ENCODE results near the gene G6PC3. TPM values are rescaled to one million over a fixed set of nuclear protein-coding genes. Genes with fewer than 3 reads are reported as not detected.
A peak's percentile ranks its signal among the peaks of the same experiment; 100 is the strongest.

The G6PC3 gene
- total RNA-seq, 1 donor from 2014 or later = 40.1 TPM

- peaks cover 57% of the 10 kb centered on the region for H3K4me1 ChIP-seq
- DNase-seq = no peak
- H3K9me3 ChIP-seq = no peaks in the 10 kb centered on the region
- H3K36me3 ChIP-seq = peaks cover 3% of the 10 kb centered on the region
- H3K27ac ChIP-seq = peak overlapping the region; percentile 94
- H3K4me3 ChIP-seq = peak overlapping the region; percentile 99
- H3K27me3 ChIP-seq (ENCODE audit: low read depth) = no peaks in the 10 kb centered on the region
- ATAC-seq = no peak
- no peak for TF ChIP-seq CTCF (IDR thresholded peaks at IDR 0.05)
- intact Hi-C loops (cut with DNase I) = no loop called here
Observed at GRCh38 chr17:44121997-44122815, 51.7 kb downstream of the G6PC3 start.

DNA sequence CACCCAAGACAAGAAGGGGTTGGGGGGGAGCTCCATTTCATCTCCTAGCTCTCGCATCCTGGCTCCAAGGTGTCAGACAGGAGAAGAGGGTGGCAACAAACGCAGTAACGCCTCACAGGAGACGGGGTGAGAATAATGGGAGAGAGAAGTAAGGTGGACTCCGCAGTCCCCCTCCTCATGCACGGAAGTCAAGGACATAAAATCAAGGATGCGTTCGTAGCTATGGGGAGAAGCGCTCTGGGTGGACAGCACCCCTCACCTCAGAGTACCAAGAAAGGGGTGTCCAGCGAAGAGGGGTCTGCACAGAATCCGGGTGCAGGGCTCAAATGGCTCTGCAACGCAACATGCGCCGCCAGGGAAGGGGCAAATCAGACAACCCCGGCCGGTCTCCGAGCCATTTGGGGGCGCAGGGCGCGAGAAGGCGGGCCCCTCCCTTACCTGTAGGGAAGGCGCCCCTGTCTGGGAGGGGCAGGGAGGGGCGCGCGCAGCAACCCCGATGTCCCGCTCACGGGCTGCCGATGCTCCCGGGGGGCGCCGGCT lies 52.4 kb downstream of the G6PC3 start:
- Histone ChIP-seq H3K9me3 (no peaks in the 10 kb centered on the region), H3K36me3 (no peaks in the 10 kb centered on the region), H3K27ac (peak overlapping the region; percentile 94), H3K27me3 (ENCODE audit: low read depth) (no peaks in the 10 kb centered on the region), H3K4me1 (peaks cover 52% of the 10 kb centered on the region), H3K4me3 (peak overlapping the region; percentile 99)
- DNase-seq (peak; percentile 55), ATAC-seq (peak in 1 of 2 donors; percentile 1)
- intact Hi-C loops (cut with DNase I) = no loop called here
- TF ChIP-seq CTCF (IDR thresholded peaks at IDR 0.05) = no peak

- H3K4me3 ChIP-seq = peak within 1 kb of the TSS; percentile 99
- H3K27me3 ChIP-seq (ENCODE audit: low read depth) = no peaks in the 10 kb centered on the region
- peak; percentile 97 for DNase-seq
- peak; percentile 98 for ATAC-seq
- H3K4me1 ChIP-seq = peaks cover 45% of the 10 kb centered on the region
- intact Hi-C loops (cut with DNase I) = no loop called here
- peak within 1 kb of the TSS; percentile 94 for H3K27ac ChIP-seq
- H3K36me3 ChIP-seq = no peaks in the 10 kb centered on the region
- peak; percentile 66 for TF ChIP-seq CTCF (IDR thresholded peaks at IDR 0.05)
- H3K9me3 ChIP-seq = no peaks in the 10 kb centered on the region
Observed at GRCh38 chr17:44123356-44124117, 53.0 kb downstream of the G6PC3 start, which contains the start of gene HDAC5. TSS of gene HDAC5 (minus strand) at chr17:44123641. CDS start at chr17:44117515, 6,126 bp downstream.

DNA sequence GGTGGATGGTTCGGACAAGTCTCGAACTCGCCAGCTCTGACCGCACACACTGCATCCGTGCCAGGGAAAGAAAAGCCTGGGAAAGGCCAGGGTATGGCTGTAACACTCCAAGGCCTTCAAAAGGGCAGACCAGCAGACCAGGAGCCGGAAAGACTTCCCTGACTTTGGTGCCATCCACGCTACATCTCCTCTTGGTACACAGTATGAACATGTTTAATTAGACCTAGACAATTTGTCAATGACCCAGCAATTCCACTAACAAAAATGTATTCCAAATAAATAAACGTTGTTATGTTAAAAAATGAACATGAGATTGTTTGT lies 53.5 kb downstream of the G6PC3 start:
- ATAC-seq = no peak
- no peak for TF ChIP-seq CTCF (IDR thresholded peaks at IDR 0.05)
- Histone ChIP-seq H3K27me3 (ENCODE audit: low read depth) (no peaks in the 10 kb centered on the region), H3K27ac (peak overlapping the region; percentile 94), H3K4me1 (peaks cover 40% of the 10 kb centered on the region), H3K36me3 (no peaks in the 10 kb centered on the region), H3K4me3 (peak overlapping the region; percentile 99), H3K9me3 (no peaks in the 10 kb centered on the region)
- intact Hi-C loops (cut with DNase I) = no loop called here
- DNase-seq = no peak

Other genes starting within 250 kb of the G6PC3 start
- gene MPP3, start 237.6 kb upstream of the G6PC3 start, total RNA-seq = 19.2 TPM
- gene CD300LG, start 223.6 kb upstream of the G6PC3 start, total RNA-seq = 5.7 TPM
- 0.62 TPM for gene MPP2, start 163.2 kb upstream of the G6PC3 start, total RNA-seq
- not detected for gene PPY, start 128.3 kb upstream of the G6PC3 start, total RNA-seq
- not detected for gene PYY, start 116.8 kb upstream of the G6PC3 start, total RNA-seq
- 6.4 TPM for gene NAGS, start 66.1 kb upstream of the G6PC3 start, total RNA-seq
- 28.4 TPM for gene TMEM101, start 55.8 kb upstream of the G6PC3 start, total RNA-seq
- 39.1 TPM for gene LSM12, start 4.1 kb upstream of the G6PC3 start, total RNA-seq
- gene HDAC5, start 52.9 kb downstream of the G6PC3 start, total RNA-seq = 59.2 TPM
- gene HROB, start 71.2 kb downstream of the G6PC3 start, total RNA-seq = 0.50 TPM
- gene ASB16, start 100.0 kb downstream of the G6PC3 start, total RNA-seq = not detected
- 41.9 TPM for gene TMUB2, start 116.2 kb downstream of the G6PC3 start, total RNA-seq
- 67.4 TPM for gene ATXN7L3, start 129.1 kb downstream of the G6PC3 start, total RNA-seq
- 56.7 TPM for gene UBTF, start 148.9 kb downstream of the G6PC3 start, total RNA-seq
- gene SLC4A1, start 197.4 kb downstream of the G6PC3 start, total RNA-seq = 0.83 TPM
- gene RUNDC3A, start 237.9 kb downstream of the G6PC3 start, total RNA-seq = 0.38 TPM

All from lower lobe of right lung (tissue), 2 donors.